ENCODE data around the gene VSIR. TPM values are rescaled to one million over a fixed set of nuclear protein-coding genes. Genes with fewer than 3 reads are reported as not detected.

Gene VSIR
- total and polyA plus RNA-seq, 11 donors, result 32.6 to 181 (median 83.2) TPM

DNA sequence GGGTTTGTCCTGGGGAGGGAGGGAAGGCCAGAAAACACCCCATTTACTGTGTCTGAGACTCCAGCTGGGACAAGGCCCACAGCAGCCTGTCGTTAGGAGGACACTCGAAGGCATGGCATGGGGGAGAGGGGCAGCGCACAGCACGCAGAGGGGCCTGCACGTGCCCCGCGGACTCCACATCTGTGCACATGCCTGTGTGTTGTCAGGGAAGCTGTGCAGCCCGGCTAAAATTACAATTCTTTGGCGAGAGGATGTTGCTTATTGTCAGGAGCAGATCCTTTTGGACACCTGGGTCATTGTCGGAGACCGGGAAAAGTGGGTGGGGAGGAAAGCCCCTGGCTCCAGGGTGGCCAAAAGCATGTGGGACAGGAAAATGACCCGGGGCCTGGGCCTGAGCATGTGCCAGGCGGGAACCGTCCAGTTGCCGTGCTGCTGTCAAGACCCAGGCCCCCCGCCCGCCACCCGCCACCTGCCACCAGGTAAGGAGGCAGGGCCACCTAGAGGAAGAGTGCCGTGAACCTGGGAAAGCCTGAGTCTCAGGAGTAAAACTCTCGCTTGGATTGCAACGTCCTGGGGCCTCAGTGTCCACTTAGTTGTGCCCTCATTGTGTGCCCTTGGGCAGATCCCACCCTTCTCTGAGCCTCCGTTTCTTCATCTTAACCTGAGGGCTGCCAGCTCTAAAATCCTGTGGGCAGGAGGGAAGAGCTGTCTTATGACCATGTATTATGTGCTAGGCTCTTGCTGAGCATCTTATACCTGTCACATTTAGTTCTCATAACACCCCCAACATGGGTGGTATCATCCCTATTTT, 7.2 kb downstream of the VSIR start:
- no peak for ATAC-seq
- peak in 4 of 5 donors; percentile 26 to 77 (median 57) for DNase-seq
- Histone ChIP-seq H3K4me1 (peaks cover 29 to 100% (median 98%) of the 10 kb centered on the region in 12 donors), H3K36me3 (peaks cover 0 to 59% (median 14%) of the 10 kb centered on the region in 9 donors), H3K9me3 (no peaks in the 10 kb centered on the region), H3K4me3 (no peak overlapping the region), H3K27ac (peak overlapping the region; percentile 37 to 98 (median 97)), H3K27me3 (no peaks in the 10 kb centered on the region)
- TF ChIP-seq POLR2A (IDR thresholded peaks at IDR 0.05), result no peak
- TF ChIP-seq, protein P1, sequence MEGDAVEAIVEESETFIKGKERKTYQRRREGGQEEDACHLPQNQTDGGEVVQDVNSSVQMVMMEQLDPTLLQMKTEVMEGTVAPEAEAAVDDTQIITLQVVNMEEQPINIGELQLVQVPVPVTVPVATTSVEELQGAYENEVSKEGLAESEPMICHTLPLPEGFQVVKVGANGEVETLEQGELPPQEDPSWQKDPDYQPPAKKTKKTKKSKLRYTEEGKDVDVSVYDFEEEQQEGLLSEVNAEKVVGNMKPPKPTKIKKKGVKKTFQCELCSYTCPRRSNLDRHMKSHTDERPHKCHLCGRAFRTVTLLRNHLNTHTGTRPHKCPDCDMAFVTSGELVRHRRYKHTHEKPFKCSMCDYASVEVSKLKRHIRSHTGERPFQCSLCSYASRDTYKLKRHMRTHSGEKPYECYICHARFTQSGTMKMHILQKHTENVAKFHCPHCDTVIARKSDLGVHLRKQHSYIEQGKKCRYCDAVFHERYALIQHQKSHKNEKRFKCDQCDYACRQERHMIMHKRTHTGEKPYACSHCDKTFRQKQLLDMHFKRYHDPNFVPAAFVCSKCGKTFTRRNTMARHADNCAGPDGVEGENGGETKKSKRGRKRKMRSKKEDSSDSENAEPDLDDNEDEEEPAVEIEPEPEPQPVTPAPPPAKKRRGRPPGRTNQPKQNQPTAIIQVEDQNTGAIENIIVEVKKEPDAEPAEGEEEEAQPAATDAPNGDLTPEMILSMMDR (IDR thresholded peaks at IDR 0.05), result no peak
- intact Hi-C loops (cut with DNase I), result loop anchor here in 3 of 10 donors (1.0 to 10.0 kb wide), 4 partner anchors 16 to 479 kb away; no protein-coding TSS in a partner anchor
- 66 to 79% (median 72%) methylated on average over 21 to 22 of the region's 22 CpGs for WGBS, 4 donors

DNA sequence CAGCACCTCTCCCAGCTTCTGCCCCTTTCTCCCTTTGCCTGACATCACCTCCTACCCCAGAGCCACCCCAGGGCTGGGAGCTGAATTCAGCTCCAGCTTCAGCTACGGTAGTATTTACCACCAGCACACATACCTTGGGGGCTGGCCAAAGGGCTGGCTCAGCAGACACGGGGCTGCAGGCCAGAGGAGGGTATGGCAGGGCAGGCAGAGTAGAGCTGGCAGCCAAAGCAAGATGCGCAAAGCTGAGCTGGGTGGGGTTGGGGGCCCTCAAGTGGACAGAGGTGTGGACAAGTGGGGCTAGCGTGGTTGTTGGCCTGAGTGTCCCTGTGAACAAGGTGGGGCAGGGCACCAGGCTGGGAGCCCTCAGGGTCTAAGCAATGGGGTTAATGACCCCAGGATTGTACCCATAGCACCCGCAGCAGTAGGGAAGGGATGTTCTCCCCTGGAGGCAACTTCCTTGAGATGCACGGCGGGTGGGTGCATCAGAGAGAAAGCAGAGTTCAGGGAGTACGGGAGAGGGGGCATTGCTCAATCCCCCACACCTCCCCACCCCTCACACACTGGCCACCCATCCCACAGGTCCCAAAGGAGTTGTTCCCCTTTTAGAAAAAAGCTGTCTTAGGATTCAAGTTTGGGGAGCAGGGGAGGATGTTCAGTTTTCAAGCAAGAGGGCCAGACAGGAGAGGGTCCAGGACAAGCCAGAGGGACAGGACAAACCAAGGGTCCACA, 8.0 kb downstream of the VSIR start:
- TF ChIP-seq, protein P1 (IDR thresholded peaks at IDR 0.05), result peak in 1 of 12 donors; percentile 9
- TF ChIP-seq POLR2A (IDR thresholded peaks at IDR 0.05), result no peak
- DNase-seq, result peak; percentile 69 to 87 (median 73)
- 32 to 52% (median 45%) methylated on average over 8 of the region's 8 CpGs for WGBS, 4 donors

DNA sequence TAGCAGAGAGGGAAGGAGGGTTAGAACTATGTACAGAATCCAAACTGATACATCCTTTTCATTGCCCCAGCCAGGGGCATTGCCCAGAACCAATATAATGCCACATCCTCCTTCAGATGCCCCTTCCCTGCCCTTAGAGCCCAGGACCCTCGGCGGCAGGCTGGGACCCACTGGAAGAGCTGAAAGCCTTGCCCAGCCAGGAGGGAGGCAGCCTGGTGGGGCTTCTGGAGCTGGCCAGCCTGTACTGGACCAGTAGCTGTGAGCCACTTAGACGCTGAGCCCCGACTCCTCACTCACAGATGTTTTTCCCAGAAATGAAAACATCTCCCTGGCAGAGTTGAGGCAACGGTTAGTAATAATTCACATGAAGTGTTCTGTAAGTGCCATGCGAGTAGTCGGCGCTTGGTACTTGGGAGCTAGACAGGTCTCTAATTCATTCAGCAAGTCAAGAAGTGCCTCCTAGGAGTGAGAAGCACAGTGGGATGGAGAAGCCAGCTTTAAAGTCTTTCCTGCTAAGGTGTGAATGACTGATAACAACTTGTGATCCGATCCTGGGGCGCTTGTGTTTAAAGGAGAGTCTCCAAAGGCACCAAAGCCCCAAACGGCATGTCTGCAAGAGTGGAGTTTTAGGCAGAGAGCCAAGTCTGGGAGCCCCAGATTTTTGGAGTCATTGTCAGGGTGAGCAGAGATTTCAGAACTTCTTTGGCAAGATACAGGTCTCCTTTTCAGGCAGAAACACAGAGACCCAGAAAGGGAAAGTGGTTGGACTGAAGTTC, 9.8 kb downstream of the VSIR start:
- intact Hi-C loops (cut with DNase I), result loop anchor here in 2 of 10 donors (1.0 to 10.0 kb wide), 3 partner anchors 13 to 481 kb away; no protein-coding TSS in a partner anchor
- H3K4me3 ChIP-seq, result no peak overlapping the region
- peaks cover 0 to 78% (median 35%) of the 10 kb centered on the region in 9 donors for H3K36me3 ChIP-seq
- no peaks in the 10 kb centered on the region for H3K27me3 ChIP-seq
- H3K4me1 ChIP-seq, result peaks cover 19 to 93% (median 82%) of the 10 kb centered on the region in 12 donors
- DNase-seq (peak in 1 of 5 donors; percentile 44), ATAC-seq (no peak)
- H3K9me3 ChIP-seq, result no peaks in the 10 kb centered on the region
- no peak for TF ChIP-seq POLR2A (IDR thresholded peaks at IDR 0.05)
- TF ChIP-seq, protein P1 (IDR thresholded peaks at IDR 0.05), result peak in 1 of 12 donors; percentile 0
- 75 to 79% (median 78%) methylated on average over 11 of the region's 11 CpGs for WGBS, 4 donors
- H3K27ac ChIP-seq, result peak overlapping the region in 9 of 12 donors; percentile 22 to 98 (median 36)

More for the DNA sequence above, 8.0 kb downstream of the VSIR start:
- H3K9me3 ChIP-seq, result no peaks in the 10 kb centered on the region
- peaks cover 29 to 100% (median 98%) of the 10 kb centered on the region in 12 donors for H3K4me1 ChIP-seq
- no peak overlapping the region for H3K4me3 ChIP-seq
- no peaks in the 10 kb centered on the region for H3K27me3 ChIP-seq
- intact Hi-C loops (cut with DNase I), result loop anchor here in 1 of 10 donors (2.0 to 10.0 kb wide), 2 partner anchors 17 to 479 kb away; no protein-coding TSS in a partner anchor
- peak; percentile 45 to 64 (median 58) for ATAC-seq
- peak overlapping the region in 11 of 12 donors; percentile 93 to 98 (median 97) for H3K27ac ChIP-seq
- peaks cover 0 to 67% (median 22%) of the 10 kb centered on the region in 9 donors for H3K36me3 ChIP-seq

All from heart left ventricle (tissue), 16 donors.